ENCODE data around the gene REN.

REN gene

DNA sequence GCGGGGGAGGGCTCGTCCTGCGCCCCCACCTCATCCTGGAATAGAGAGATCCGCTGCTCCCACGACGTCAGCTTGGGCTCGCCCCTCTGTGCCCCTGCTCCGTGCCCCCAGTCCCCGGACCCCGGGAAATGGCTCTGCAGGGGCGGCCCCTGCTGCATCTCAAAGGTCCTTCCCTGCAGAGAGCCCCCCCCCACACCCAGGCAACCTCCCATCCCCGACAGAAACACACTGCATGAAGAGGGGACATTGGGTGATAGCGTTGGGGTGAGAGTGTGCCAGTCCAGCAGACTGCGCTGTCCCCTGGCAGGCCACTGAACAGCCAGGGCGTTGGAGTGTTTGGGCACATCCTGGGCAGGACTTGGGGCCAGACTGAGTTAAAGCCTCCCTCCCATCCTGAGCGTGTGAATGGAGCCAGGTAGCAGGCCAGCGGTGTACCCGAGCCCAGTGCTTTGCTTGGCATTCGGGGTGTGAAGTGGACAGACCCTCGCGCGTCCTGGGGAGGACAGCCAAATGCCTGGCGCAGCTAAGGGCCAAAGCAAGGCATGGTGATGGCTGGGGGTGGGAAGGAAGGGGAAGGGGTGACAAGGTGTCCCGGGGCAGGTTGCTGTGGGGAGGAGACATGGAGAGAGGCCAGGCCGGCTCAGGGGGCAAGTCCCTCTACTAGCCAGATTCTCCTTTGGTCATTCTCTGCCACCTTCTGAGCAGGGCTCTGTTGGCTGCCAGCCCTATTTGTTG, 13.7 kb downstream of the REN start:
- no peak for DNase-seq

DNA sequence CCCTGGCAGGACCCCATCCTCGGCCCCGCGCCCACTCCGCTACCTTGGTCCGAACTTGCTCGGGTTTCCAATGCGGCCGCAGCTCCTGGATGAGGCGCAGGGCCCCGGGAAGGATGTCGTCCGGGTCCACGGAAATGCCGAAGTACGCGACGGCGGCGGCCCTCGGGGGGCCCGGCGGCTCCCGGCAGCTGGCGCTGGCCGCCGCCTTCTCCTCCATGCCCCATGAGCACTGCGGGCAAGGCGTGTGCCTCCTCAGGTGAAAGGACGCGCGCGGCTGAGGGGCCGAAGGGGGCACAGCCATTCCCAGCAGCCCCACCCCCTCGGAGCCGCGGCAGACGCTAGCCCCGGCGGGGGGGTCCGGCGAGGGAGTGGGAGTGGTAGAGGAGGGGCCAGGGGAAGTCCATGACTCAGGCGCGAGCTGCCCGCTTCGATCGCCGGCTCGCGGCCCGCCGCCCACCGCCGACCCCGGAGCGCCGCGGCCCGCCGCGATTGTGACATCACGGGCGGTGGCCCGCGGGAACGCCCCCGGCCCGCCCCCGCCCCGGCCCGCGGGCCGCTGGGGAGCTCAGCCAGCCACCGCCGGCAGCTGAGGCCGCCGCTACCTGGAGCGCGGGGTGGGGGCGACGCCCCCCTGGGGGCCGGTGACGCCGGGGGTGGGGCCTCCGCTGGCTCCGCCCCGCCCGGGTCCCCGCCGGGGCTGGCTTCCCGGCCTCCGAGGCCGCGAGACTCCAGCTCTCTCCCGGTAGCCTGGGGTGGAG, 14.4 kb downstream of the REN start, which contains the start of gene ETNK2:
ETNK2 (minus strand) TSS at position 493 of the 758 bp plus-strand sequence; CDS start at position 301, 192 bp downstream.
- DNase-seq = peak; percentile 23 to 25

DNA sequence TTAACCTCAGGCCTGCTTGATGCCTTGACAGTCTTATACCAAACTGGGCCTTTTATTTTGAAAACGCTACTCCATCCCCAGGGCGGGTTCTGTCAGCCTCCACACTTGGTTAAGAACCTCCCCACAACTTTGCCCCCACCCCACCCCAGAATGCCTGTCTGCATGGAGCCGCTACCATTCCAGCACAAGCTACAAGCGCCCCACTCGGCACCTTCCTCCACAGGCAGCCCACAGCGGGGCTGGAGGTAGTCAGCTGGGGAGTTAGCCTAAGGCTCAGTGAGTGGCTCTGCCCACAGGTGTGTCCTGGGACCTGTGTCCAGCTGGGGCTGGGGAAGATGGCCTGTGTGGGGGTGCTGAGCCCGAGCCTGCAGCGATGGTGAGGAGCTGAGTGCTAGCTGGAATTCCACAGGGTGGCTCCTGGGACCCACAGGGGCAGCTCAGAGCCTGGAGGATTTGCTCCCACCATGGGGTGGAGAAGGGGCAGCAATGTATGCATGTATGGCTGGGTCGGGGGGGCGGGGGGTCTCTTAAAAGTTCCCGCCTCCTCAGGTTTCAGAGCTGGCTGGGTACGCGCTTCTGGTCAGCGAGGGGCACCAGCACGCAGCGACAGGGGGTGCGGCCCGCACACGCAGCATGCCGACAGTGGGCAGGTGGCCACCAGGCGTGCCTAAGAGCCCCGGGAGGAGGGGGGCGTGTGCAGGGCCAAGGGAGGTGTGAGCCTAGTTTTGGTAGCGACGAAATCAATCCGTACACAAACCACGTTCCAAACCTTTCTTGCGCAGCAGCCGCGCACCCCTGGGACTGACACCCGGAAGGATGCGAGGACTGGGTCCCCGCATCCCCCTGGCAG, 15.2 kb downstream of the REN start:
- DNase-seq = no peak

DNA sequence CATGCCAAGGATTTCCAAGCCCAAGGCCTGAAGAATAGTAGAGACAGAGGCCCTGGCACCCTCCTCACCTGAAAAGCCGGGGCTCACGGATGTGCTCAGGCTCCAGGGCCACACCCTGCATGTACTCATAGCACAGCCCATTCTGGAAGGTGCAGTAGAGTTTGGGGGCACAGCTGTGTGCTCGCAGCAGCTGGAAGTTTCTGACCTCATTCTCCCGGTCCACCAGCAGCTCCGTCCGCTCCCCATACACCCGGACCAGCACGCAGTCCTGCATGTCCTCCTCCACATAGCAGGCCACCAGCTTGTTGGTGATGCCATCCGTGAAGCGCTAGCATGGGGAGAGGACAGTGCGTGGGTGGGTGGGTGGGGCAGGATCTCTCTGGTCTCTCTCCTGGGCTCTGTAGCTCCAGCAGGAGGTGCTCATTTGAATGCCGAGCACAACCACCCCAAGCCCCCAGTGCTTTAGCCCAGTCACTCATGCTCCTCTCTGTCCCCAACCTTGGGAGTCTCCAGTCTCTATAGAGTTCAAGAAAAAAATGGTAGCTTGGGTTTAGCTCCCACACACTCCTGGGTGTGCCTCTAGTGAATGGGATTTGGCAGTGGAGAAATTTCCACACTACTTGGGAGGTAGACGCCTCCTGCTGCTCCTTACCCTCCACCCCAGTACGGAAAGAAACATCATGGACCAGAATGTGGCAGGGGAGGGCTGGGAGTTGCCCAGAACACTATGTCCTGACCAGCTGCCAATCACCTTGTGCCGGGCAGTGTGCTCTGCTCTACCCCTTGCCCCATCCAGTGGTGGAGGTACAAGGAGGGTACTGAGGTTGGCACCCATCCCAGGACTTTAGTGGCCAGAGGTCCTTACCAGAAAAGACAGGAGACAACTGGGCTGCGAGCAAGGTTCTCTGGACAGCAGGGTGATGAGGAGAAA, 16.2 kb downstream of the REN start:
- DNase-seq = no peak

DNA sequence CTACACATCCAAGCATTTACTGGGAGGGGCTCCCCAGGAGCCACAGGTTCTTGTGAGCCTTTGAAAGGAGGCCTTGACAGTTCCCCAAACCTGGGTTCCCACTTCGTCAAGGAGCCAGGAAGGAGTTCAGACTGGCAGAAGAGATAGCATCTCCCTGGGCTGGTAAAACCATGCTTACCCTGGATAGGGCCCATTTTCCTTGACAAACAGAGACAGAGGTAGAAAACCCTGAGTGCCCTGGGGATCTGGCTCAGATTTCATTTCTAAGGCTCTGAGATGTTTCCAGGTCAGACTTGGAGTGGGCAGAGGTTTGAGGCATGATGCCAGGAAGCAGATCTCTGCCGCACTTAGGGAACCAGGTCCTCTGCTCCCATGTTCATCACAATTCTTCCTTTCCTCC, 17.0 kb downstream of the REN start:
- DNase-seq = no peak

DNA sequence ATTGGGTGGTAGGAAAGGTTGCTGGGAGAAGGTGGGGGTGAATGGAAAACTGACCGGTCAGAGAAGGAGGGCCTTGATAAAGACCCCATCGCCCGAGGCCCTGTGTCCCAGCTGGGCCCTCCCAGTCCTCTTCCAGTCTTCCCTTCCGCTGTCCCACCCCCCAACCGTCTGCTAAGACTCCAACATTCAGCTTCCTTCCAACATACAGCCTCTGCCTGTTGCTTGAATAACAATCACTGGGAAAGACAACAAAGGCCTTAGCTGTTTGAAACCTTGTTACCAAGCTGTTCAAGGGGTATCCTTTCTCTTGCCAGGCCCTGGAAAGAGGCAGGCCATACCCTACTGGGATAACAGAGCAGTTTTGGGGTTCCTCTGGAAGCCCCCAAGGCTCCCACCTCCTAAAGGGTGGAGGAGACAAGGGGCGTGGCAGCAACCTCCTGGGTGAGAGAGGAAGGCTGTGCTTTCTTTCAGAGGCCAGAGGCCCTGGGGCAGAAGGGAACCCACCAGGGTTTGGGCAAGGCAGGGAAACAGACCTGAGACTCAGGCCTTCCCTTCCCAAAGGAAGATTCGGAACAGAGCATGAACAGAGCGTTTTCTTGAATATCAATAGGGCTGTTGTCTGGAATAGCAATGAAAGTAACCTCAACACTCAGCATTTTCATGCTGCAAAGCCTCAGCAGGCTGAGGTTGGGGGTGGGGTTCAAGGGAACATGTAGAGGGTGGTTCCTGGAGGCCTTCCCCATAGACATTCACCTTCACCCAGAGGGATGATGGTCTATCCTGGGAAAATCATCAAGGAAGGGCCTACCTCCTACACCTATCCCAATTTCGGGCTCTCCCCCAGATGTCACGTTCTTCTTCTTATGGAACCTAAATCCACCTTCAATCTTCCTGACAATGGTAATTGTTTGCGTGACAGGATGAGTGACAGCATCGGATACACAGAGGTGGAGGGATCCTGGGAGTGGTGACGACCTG, 18.4 kb downstream of the REN start:
- DNase-seq = no peak

DNA sequence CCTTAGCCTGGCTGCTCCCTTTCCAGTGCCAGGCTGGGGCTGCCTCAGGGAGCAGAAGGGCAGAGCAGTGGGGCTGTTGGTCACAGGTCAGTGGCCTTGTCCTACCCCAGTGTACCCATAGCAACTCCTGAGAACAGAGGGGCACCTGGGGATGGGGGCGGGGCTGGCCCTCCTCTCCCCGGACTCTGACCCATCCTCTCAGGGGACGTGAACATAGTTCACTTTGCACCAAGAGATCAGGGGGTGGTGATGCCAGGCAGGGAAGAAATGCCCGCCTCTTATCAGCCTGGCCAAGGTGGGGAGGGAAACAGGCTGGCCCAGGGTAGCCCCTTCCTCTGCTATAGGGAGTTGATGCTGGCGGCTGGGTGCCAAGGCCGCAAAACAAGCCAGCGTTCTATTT, 19.2 kb downstream of the REN start:
- DNase-seq = no peak

DNA sequence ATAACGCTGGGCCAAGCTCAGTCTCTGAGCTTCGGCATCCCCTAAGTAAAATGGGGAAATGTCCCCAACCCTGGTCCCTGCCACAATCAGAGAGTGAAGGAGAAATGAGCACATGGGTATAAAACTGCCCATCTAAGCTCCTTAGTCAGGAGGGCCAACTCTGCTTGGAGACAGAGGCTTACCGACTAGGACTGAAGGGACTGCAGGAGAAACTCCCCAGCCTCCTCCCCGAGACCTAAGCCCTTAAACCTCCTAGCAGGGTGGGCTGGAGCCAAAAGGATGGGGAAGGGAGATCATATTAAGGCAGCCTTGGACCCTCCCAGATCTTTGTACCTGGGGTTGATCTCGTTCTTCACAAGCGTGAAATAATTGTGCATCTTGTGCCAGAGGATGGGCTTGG, 19.8 kb downstream of the REN start:
- DNase-seq = no peak

DNA sequence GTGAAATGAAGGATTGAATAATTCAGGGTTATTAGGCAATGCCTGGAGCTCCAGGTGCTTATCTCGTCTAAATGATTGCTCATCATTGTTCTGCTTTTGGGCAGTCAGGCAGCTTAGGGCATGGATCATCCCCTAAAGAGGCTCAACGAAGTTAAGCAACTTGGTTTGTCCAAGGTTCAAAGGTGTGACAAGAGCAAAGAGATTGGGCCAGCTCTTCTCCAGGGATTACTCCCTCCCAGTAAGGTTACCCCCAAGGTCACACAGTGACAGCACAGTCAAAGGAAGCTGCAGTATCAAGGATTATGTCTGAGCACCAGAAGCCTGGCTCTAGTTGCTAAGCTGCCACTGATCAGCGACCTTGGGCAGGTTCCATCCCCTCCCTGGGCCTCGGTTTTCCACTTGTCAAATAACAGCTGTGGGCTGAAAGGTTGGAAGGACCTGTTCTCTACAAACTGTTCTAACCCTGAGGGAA, 21.1 kb downstream of the REN start:
- DNase-seq = no peak

DNA sequence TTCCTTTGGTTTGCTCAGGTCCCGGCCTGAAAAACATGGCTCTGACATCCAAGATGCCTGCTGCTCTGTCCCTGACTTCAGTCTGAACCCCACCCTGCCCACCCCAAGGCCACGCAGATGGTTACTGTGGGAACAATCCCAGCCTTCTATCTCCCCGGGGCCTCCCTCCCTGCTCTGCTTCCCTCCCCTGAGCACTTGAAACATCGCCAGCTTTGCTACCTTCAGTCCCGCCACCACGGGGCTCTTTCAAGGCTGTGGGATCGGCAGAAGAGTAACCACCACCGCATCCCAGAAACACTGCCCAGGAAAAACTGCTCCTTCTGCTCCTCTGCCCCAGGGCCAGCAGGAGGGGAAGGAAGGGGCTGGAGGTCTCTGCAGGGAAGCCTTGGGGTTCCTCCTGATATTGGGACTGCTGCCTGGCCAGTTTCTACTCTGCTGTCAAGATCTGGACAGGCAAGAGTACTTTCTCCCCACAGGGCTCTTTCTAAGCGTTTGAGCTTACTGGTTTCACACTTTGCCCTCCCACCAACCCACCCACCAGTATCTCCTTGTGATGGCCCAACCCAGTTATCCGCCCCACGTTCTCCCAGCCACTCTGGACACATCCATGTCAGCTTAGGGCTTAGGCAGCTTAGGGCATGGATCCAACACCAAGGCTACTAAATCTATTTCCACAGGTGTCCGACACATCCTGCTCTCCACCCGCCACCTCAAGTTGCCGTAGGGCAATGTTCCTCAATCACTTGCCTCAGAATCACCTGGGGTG, 22.7 kb downstream of the REN start:
- DNase-seq = no peak

DNA sequence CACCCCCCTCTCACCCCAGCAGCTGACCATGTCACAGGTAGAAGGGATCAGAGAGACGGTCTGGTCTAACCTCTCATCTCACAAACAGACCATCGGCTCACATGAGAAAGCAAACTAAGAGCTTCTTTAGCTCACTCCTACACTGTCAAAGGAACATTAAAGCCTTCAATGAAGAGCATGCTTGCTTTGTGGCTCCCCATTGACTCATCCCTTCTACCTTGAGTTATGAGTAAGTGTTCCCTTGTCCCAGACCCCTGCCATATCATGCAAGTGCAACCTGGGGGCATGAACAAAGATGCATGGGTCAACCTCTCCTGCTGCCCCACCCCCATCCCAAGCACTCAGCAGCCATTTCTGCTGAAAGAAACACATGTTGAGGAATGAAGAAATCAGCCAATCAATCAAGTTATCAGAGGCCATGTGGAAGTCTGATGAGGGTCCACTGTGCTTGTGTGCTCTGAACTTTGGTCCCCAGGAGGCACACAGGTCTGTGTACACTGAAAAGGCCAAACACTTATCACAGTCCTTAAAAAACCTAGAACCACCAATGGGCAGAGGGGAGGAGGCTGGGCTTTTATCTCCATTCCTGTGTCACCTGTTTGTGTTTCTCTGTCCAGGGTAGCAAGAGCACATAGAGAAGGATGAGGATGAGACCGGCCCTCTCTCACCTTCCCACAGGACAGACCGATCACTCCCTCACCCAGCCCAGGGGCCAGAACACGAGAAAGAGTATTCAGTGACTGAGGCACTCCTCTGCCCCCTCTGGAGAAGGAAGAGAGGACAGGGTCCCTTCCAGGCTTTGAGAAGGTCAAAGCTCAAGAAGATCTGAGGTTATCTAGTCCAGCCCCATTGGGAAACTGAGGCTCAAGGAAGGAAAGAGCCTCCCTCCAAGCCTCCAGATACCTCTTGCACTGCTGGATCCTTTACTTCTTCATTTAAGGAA, 23.8 kb downstream of the REN start:
- no peak for DNase-seq

DNA sequence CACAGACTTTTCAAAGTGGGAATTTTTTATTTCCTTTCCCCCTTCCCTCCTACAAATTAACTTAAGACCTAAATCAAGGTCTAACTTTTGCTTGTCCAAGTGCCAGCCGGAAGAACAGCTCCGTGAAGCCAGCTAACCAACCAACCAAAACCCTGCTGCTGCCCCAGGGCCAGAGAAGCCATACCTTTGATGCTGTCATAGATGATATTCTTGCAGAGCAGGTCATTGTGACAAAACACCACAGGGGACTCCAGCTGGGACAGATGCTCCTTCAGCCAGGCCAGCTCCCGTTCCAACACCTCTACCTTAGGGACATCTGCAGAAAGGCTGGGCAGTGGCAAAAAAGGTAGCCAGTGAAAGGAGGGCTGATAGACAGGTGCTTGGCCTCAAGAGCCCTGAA, 25.0 kb downstream of the REN start:
- DNase-seq = no peak

DNA sequence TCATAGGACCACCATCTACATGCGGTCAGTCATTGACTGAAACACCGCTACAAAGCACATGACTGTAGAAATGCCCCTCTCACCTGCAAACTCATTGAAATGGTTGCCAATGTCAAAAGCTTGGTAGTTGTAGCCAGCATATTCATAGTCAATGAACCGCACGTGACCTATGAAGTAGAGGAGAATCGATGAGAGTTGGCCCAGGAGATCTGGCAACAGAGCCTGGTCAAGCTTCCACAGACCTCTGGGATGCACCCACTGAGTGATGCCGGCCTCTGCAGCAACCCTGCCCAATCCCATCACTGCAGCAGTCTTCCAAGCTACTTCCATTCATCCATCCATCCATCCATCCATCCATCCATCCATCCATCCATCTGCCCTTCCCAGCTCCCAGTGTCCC, 26.2 kb downstream of the REN start:
- DNase-seq = no peak

DNA sequence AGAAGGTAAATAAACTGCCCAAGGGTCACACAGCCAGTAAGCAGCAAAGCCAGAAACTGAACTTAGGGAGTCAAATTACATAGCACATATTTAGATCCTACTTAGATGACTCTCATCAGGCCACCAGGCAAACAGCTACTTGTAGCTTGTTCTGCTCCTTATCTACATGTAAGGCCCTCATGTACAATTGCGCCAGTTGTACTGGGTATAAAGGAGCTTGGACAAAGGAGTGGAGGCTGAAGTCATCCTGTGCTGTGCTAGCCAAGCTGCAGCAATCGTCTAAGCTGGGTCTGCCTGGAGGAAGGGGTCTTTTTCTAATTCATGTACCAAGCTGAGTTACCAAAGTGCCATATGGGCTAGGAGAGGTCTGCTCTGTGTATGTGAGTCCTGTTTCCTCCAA, 27.0 kb downstream of the REN start:
- DNase-seq = no peak

DNA sequence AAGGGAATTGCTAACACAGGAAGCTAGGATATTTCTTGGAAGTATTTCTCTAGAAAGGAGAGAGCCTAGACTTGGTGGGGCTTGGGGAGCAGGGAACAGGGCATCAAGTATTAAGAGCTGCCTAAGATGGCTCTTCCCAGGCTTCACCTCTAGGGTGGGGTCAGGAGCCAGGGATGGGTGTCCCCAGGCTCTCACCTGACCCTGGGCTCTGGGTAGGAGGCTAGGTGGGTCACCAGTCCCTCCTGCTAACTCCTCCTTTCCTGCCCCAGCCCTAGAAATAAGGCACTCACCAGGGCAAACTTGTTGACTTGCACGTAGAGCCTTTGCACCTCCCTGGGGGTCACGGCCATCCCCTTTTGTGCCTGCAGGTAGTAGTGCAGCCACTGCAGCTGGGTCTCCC, 29.3 kb downstream of the REN start:
- DNase-seq = no peak

DNA sequence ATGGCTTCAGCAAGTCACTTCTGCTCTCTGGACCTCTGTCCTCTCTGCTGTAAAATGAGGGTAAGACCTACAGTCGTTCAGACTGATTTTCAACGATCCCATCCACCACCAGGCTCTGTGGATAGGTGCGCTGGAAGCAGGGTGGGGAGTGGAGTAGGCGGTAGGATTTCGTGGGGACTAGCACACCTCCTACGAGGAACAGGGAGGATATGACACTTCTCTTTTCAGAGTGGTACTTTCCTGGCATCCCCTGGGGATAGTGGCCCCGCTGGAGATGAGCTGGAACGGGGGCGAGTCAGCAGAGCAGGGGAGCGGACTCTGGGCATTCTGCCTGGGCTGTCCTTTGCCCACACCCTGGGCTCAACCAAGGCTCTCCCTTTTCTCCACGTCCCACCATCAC, 32.0 kb downstream of the REN start:
- no peak for DNase-seq

DNA sequence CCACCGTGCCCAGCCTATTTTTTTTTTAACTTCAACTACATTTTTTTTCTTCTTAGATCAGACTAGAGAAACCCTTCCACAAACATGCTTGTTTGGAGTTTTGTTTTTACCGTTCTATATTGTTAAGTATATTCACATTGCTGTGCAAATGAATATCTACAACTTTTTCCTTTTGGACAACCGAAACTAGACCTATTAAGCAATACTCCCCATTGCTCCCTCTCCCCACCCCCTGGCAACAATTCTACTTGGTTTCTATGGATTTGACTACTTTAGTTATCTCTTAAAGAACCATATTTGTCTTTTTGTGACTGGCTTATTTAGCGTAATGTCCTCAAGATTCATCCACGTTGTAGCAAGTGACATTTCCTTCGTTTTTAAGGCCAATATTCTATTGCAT, 33.4 kb downstream of the REN start:
- DNase-seq = no peak

DNA sequence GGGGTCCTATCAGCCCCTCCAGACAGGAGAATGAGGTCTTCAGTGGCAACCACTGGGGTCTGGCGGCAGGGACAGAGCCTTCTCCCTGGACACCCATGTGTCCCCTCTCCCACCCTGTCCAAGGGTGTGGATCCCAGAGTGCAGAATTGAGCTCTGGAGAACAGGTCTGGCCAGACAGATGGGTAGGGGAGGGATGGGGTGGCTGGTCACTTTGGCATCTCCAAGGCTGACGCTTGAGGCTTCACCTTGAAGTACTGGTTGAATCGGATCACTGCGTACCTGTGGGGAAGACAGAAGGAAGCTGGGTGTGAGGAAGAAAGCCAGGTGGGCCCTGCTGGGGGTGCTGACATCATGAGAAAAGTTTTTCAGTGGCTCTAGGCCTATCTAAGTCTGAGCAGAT, 34.2 kb downstream of the REN start:
- no peak for DNase-seq

Measured in stimulated activated CD4-positive, alpha-beta T cell treated with anti-CD3 and anti-CD28 coated beads, Interleukin-2, amount 100 ng/mL, for 48 hours (primary cell).